ENCODE data around the gene TSHZ2.

GRCh38 chr20:53381568-53382262, 409.6 kb downstream of the TSHZ2 start:
- TF ChIP-seq GATA2 (IDR thresholded peaks at IDR 0.05; ENCODE audit: low read depth, low read length) (no peak), GATA3 (IDR thresholded peaks at IDR 0.05; ENCODE audit: low read depth, low read length) (no peak)
